CD4-positive, alpha-beta memory T cell (primary cell): ENCODE measurements around the gene MANF. TPM values are rescaled to one million over a fixed set of nuclear protein-coding genes. Genes with fewer than 3 reads are reported as not detected.

ENCODE experiments used
- CTCF ChIA-PET: fragments of 350-600 bp; sonication (Branson Sonifier 250); formaldehyde crosslinking; loops from one replicate; lab custom pipeline; 2021; ENCODE audit warnings: inconsistent platforms; ENCODE audit not compliant: partially characterized antibody; lab: Charles Lee
- POLR2A ChIA-PET: fragments of 350-600 bp; sonication (Branson Sonifier 250); formaldehyde crosslinking; loops from one replicate; lab custom pipeline; 2021; ENCODE audit not compliant: partially characterized antibody; lab: Charles Lee
- DNase-seq, 5 donors: peaks; one replicate each; pipeline versions ENCODE4 v3.0.0 to v3.0.0-alpha.2; 2020 to 2022; ENCODE audit warnings: mixed read lengths in 1 of 5
- H3K27ac ChIP-seq: one replicate; pipeline ENCODE4 v1.7.0; 2013; ENCODE audit warnings: low read depth, low read length
- H3K27me3 ChIP-seq: 2 replicates; pipeline ENCODE4 v1.7.0; 2013; ENCODE audit warnings: mild to moderate bottlenecking, low read length, moderate library complexity; ENCODE audit not compliant: insufficient read depth
- H3K36me3 ChIP-seq: 2 replicates; pipeline ENCODE4 v1.7.0; 2013; ENCODE audit warnings: mild to moderate bottlenecking, low read length, moderate library complexity; ENCODE audit not compliant: insufficient read depth
- H3K4me1 ChIP-seq: 2 replicates; pipeline ENCODE4 v1.7.0; 2013; ENCODE audit warnings: mild to moderate bottlenecking, low read length, moderate library complexity; ENCODE audit not compliant: insufficient read depth
- H3K4me3 ChIP-seq, 2 donors: one replicate each; pipeline ENCODE4 v1.7.0; 2013; ENCODE audit warnings: low read length in 2 of 2, mild to moderate bottlenecking in 1 of 2
- H3K9me3 ChIP-seq, 2 donors: one replicate each; pipeline ENCODE4 v1.7.0; 2013; ENCODE audit warnings: low read length in 2 of 2, control low read depth in 1 of 2; ENCODE audit not compliant: control insufficient read depth in 1 of 2
- H3K27ac Mint-ChIP-seq, 7 donors: one replicate each; pipeline ENCODE4 v1.8.0; 2020 to 2021; ENCODE audit warnings: mixed read lengths in 7 of 7, mild to moderate bottlenecking in 6 of 7, inconsistent platforms in 3 of 7, moderate library complexity in 3 of 7
- H3K27me3 Mint-ChIP-seq, 2 donors: one replicate each; pipeline ENCODE4 v1.8.0; 2020 to 2021; ENCODE audit warnings: mixed read lengths in 2 of 2
- H3K36me3 Mint-ChIP-seq, 2 donors: one replicate each; pipeline ENCODE4 v1.8.0; 2020 to 2021; ENCODE audit warnings: mixed read lengths in 2 of 2, inconsistent platforms in 1 of 2, mild to moderate bottlenecking in 1 of 2
- H3K4me1 Mint-ChIP-seq, 4 donors: one replicate each; pipeline ENCODE4 v1.8.0; 2020 to 2021; ENCODE audit warnings: mixed read lengths in 4 of 4, mild to moderate bottlenecking in 1 of 4
- H3K4me3 Mint-ChIP-seq, 8 donors: one replicate each; pipeline ENCODE4 v1.8.0; 2020 to 2021; ENCODE audit warnings: mixed read lengths in 8 of 8, mild to moderate bottlenecking in 7 of 8, moderate library complexity in 6 of 8, inconsistent platforms in 3 of 8
- H3K9me3 Mint-ChIP-seq, 8 donors: one replicate each; pipeline ENCODE4 v1.8.0; 2020 to 2021; ENCODE audit warnings: mixed read lengths in 8 of 8, mild to moderate bottlenecking in 5 of 8, inconsistent platforms in 3 of 8, moderate library complexity in 1 of 8
- intact Hi-C: fragments of 100-400 bp; cut with micrococcal nuclease; formaldehyde crosslinking; loops from one replicate; pipeline ENCODE4 v1.15.1; 2023
- polyA plus RNA-seq, 2 donors: library from polyadenylated mRNA; unstranded; fragments of 300-500 nt; fragmentation: Illumina TruSeq; gene quantifications; one replicate each; pipeline ENCODE4 v1.2.3, GENCODE V29; 2021
- total RNA-seq, 2 experiments: library from RNA; stranded (reverse); gene quantifications; one replicate each; pipeline ENCODE4 v1.2.3, GENCODE V29; 2021

The MANF gene
- total and polyA plus RNA-seq, 4 experiments from 2014 or later, result 39.0 to 79.0 (median 69.4) TPM

DNA sequence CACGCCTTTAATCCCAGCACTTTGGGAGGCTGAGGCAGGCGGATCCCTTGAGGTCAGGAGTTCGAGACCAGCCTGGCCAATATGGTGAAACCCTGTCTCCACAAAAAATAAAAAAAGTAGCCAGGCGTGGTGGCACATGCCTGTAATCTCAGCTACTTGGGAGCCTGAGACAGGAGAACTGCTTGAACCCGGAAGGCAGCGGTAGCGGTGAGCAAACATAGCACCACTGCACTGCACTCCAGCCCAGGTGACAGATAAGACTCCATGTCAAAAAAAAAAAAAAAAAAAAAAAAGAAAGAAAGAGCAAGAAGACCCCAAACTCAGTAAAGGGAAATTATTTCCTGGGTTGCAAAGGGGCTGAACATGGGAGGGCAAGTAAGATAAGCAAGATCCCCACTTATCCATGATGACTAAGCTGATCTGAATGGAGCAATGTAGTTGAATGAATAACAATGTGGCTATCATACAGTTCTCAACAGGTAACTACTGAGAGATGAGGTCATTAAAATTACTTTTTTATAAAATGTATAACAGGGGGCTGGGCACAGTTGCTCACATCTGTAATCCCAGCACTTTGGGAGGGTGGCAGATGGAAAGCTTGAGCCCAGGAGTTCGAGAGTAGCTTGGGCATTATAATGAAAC is 52.0 kb downstream of the MANF start:
- Histone ChIP-seq H3K9me3 (no peaks in the 10 kb centered on the region), H3K4me3 (no peak overlapping the region), H3K4me1 (peaks cover 12% of the 10 kb centered on the region), H3K27me3 (no peaks in the 10 kb centered on the region), H3K36me3 (peaks cover 18% of the 10 kb centered on the region), H3K27ac (no peak overlapping the region)
- intact Hi-C loops, result no loop called here
- no peak for DNase-seq
- H3K27me3 Mint-ChIP-seq, result no peaks in the 10 kb centered on the region
- CTCF ChIA-PET, result interaction anchor here (0.7 to 2.4 kb wide), 3 partner anchors 9 to 465 kb away, joined by 3 to 16 read pairs (median 5); partner anchors contain the start of gene RBM15B
- POLR2A ChIA-PET, result no interaction called here
- H3K27ac Mint-ChIP-seq, result peak overlapping the region in 1 of 7 donors; percentile 48
- no peak overlapping the region for H3K4me3 Mint-ChIP-seq
- no peaks in the 10 kb centered on the region for H3K9me3 Mint-ChIP-seq
- H3K4me1 Mint-ChIP-seq, result peaks cover 12 to 26% (median 18%) of the 10 kb centered on the region in 4 donors
- H3K36me3 Mint-ChIP-seq, result peaks cover 32 to 51% of the 10 kb centered on the region in 2 donors

Other genes starting within 250 kb of the MANF start
- 10 to 100 TPM; 38.3 to 39.9 TPM for gene RBM15B, start 6.0 kb downstream of the MANF start, total RNA-seq
- gene RBM15B, start 6.0 kb downstream of the MANF start, polyA plus RNA-seq, result 10 to 100 TPM in 1 of 2 donors, 1 to 10 TPM in 1; 9.9 to 28.2 TPM
- 10 to 100 TPM; 38.9 to 41.2 TPM for gene DCAF1, start 114.7 kb downstream of the MANF start, total RNA-seq
- gene DCAF1, start 114.7 kb downstream of the MANF start, polyA plus RNA-seq, result 10 to 100 TPM in 1 of 2 donors, 1 to 10 TPM in 1; 7.1 to 20.5 TPM
- gene RAD54L2, start 153.4 kb downstream of the MANF start, total RNA-seq, result 10 to 100 TPM; 39.8 to 40.1 TPM
- gene RAD54L2, start 153.4 kb downstream of the MANF start, polyA plus RNA-seq, result 10 to 100 TPM in 1 of 2 donors, 1 to 10 TPM in 1; 9.5 to 18.5 TPM